Measurements from ENCODE around the gene HYPK. TPM values are rescaled to one million over a fixed set of nuclear protein-coding genes. Genes with fewer than 3 reads are reported as not detected.
"Not testable (repeated sequence)": the region's sequence is repeated elsewhere in the genome, so short reads cannot be mapped to it uniquely, and the experiment has no call there.

HYPK gene
- total and polyA plus RNA-seq, 12 donors = 5.5 to 24.3 (median 10.4) TPM

- no peaks in the 10 kb centered on the region for H3K9me3 ChIP-seq
- TF ChIP-seq CTCF (IDR thresholded peaks at IDR 0.05) = no peak
- H3K4me1 ChIP-seq = peaks cover 0 to 16% (median 0%) of the 10 kb centered on the region in 9 donors
- WGBS, 2 donors = 95% methylated on average over 5 of the region's 5 CpGs
- H3K27me3 ChIP-seq = no peaks in the 10 kb centered on the region
- ATAC-seq (no peak), DNase-seq (no peak)
- no peak overlapping the region for H3K4me3 ChIP-seq
- H3K36me3 ChIP-seq = peaks cover 6 to 100% (median 81%) of the 10 kb centered on the region in 9 donors
- no peak overlapping the region for H3K27ac ChIP-seq
- intact Hi-C loops (cut with DNase I) = no loop called here
Measured at GRCh38 chr15:43808435-43808950, 8.1 kb downstream of the HYPK start.

GRCh38 chr15:43808960-43809678 lies 8.7 kb downstream of the HYPK start:
- WGBS, 2 donors = 87 to 88% methylated on average over 6 of the region's 6 CpGs
- no peak for TF ChIP-seq CTCF (IDR thresholded peaks at IDR 0.05)
- DNase-seq = no peak
- Histone ChIP-seq H3K4me3 (no peak overlapping the region), H3K36me3 (peaks cover 10 to 100% (median 84%) of the 10 kb centered on the region in 9 donors), H3K4me1 (peaks cover 0 to 16% (median 0%) of the 10 kb centered on the region in 9 donors), H3K9me3 (no peaks in the 10 kb centered on the region), H3K27ac (peak overlapping the region in 1 of 10 donors; percentile 34), H3K27me3 (no peaks in the 10 kb centered on the region)
- intact Hi-C loops (cut with DNase I) = no loop called here
- ATAC-seq = peak in 2 of 8 donors; percentile 13 to 26

- H3K4me3 ChIP-seq; H3K27ac ChIP-seq; H3K27me3 ChIP-seq; H3K4me1 ChIP-seq; H3K9me3 ChIP-seq; intact Hi-C loops (cut with DNase I); ATAC-seq; DNase-seq: not testable (repeated sequence)
- peaks cover 10 to 94% (median 64%) of the 10 kb centered on the region in 9 donors for H3K36me3 ChIP-seq
- WGBS, 2 donors = 93 to 96% methylated on average over 5 of the region's 5 CpGs
Measured at GRCh38 chr15:43815064-43815463, 14.7 kb downstream of the HYPK start.

GRCh38 chr15:43821505-43821904 lies 21.1 kb downstream of the HYPK start:
- TF ChIP-seq CTCF (IDR thresholded peaks at IDR 0.05) = no peak
- 83 to 84% methylated on average over 3 of the region's 3 CpGs for WGBS, 2 donors
- H3K9me3 ChIP-seq = no peaks in the 10 kb centered on the region
- intact Hi-C loops (cut with DNase I) = no loop called here
- H3K4me1 ChIP-seq = peaks cover 10 to 45% (median 32%) of the 10 kb centered on the region in 9 donors
- no peaks in the 10 kb centered on the region for H3K27me3 ChIP-seq
- ATAC-seq (no peak), DNase-seq (no peak)
- no peak overlapping the region for H3K4me3 ChIP-seq
- peaks cover 0 to 43% (median 5%) of the 10 kb centered on the region in 9 donors for H3K36me3 ChIP-seq
- H3K27ac ChIP-seq = no peak overlapping the region
